DOHH2 (cell line): ENCODE measurements around the gene ATP11A.

Experiments
- EZH2phosphoT487 ChIP-seq: fragments of 200-600 bp; sonication (generic); IDR thresholded peaks from 2 replicates; pipeline ENCODE4 v1.6.1; 2017; ENCODE audit warnings: borderline replicate concordance, mild to moderate bottlenecking, antibody characterized with exemption, low read length, moderate library complexity, mixed read lengths
- TF ChIP-seq, protein P1 (sequence below): fragments of 200-600 bp; sonication (generic); IDR thresholded peaks from one replicate; pipeline ENCODE4 v1.5.1; 2014; ENCODE audit warnings: antibody characterized with exemption, mild to moderate bottlenecking, low read depth, low read length; ENCODE audit not compliant: poor library complexity, severe bottlenecking

DNA sequence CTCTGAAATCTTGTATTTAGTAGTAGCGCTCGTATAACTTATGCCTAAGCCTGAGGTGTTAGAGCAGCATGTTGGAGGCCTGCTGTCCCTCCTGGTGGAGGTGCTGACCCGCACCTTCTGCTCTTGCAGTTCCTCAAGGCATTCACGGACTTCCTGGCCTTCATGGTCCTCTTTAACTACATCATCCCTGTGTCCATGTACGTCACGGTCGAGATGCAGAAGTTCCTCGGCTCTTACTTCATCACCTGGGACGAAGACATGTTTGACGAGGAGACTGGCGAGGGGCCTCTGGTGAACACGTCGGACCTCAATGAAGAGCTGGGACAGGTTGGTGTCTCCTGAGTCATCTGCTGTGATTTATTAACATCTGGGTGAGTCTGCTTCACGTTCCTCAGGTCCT lies 136.7 kb downstream of the ATP11A start:
- TF ChIP-seq, protein P1, sequence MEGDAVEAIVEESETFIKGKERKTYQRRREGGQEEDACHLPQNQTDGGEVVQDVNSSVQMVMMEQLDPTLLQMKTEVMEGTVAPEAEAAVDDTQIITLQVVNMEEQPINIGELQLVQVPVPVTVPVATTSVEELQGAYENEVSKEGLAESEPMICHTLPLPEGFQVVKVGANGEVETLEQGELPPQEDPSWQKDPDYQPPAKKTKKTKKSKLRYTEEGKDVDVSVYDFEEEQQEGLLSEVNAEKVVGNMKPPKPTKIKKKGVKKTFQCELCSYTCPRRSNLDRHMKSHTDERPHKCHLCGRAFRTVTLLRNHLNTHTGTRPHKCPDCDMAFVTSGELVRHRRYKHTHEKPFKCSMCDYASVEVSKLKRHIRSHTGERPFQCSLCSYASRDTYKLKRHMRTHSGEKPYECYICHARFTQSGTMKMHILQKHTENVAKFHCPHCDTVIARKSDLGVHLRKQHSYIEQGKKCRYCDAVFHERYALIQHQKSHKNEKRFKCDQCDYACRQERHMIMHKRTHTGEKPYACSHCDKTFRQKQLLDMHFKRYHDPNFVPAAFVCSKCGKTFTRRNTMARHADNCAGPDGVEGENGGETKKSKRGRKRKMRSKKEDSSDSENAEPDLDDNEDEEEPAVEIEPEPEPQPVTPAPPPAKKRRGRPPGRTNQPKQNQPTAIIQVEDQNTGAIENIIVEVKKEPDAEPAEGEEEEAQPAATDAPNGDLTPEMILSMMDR, result no peak
- no peak for TF ChIP-seq EZH2phosphoT487
